HG03442 (cell line): ENCODE measurements around the gene PINK1.

Source experiments
- ATAC-seq: cut with Tn5 transposase; IDR thresholded peaks from one replicate; pipeline ENCODE4 v1.9.1; 2021; ENCODE audit warnings: mild to moderate bottlenecking, moderate library complexity; ENCODE audit not compliant: unreplicated experiment

Gene PINK1

DNA sequence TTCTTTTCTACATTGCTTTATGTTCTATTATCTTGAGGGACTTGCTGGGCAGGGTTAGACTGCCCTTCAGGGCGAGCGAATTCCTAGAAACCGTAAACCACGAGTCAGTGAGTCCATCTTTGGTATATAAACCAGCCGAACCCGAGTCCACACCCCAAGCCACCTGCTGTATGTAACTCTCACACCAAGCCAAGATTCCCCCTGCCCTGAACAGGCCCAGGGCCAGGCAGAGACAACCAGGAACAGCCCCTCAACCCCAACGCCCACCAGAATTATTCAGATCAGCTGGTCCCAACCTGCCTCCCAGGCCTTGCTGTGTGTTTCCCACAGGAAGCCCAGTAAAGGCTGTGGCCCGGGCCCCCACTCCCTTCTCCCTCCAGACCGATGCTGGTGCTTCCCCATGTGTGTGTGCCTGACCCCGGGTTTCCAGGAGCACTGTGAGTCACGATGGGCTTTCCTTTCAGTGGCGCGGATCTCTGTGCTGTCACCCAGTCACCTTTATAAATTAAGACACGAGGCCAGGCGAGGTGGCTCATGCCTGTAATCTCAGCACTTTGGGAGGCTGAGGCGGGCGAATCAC, 67.5 kb downstream of the PINK1 start:
- no peak for ATAC-seq
